Ovary (tissue), 3 donors: ENCODE results near the gene CD4.

Experiments used
- POLR2A ChIP-seq: fragments of 450-650 bp; IDR thresholded peaks from one replicate; pipeline ENCODE4 v1.6.1; 2017; ENCODE audit warnings: antibody characterized with exemption, mild to moderate bottlenecking, moderate library complexity
- TF ChIP-seq, protein P1 (sequence below), 3 donors: fragments of 450-650 bp in 2 of 3; fragments of 200-600 bp in 1 of 3; IDR thresholded peaks; one replicate each; pipeline versions ENCODE4 v1.5.1 to v1.8.0; 2016 to 2022; ENCODE audit warnings: antibody characterized with exemption in 3 of 3, mild to moderate bottlenecking in 1 of 3
- donor health status: DM: no; HTN: no; CAD: no.

DNA sequence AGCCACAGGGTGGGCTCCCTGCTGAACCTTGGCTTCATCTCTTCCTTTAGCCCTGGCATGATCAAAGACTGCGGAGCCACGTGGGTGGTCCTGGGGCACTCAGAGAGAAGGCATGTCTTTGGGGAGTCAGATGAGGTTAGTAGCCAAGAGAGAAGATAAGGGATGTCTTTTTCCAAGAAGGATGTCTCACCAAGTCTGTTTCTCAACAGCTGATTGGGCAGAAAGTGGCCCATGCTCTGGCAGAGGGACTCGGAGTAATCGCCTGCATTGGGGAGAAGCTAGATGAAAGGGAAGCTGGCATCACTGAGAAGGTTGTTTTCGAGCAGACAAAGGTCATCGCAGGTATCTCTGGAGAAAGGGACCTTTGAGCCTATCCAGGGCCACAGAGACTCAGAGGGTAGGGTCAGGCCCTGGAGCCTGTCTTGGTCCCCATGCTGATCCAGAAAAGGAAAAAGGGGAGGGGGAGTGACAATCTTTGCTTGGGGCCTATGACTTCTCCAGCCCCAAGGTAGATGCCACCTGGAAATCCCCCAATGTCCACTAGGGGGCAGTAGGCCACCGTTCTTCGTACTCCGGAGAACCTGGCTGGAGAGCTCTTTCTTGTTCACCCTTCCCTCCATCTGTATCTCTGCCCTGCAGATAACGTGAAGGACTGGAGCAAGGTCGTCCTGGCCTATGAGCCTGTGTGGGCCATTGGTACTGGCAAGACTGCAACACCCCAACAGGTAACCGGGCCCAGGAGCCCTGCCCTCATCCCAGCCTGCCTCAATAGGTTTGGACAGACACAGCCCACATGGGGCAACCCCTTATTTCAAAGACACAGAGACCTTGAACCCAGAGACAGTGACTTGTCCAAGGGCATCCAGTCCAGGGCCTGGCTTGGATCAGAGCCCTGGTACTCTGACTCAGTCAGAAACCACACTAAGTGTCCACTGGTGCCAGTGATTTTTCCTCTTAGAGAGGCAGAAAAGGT lies 80.0 kb downstream of the CD4 start:
- TF ChIP-seq, protein P1, sequence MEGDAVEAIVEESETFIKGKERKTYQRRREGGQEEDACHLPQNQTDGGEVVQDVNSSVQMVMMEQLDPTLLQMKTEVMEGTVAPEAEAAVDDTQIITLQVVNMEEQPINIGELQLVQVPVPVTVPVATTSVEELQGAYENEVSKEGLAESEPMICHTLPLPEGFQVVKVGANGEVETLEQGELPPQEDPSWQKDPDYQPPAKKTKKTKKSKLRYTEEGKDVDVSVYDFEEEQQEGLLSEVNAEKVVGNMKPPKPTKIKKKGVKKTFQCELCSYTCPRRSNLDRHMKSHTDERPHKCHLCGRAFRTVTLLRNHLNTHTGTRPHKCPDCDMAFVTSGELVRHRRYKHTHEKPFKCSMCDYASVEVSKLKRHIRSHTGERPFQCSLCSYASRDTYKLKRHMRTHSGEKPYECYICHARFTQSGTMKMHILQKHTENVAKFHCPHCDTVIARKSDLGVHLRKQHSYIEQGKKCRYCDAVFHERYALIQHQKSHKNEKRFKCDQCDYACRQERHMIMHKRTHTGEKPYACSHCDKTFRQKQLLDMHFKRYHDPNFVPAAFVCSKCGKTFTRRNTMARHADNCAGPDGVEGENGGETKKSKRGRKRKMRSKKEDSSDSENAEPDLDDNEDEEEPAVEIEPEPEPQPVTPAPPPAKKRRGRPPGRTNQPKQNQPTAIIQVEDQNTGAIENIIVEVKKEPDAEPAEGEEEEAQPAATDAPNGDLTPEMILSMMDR (IDR thresholded peaks at IDR 0.05), result peak; percentile 82 to 87 (median 85)
- peak; percentile 13 for TF ChIP-seq POLR2A
